GM12878 (cell line): ENCODE results near the gene MUSK. TPM values are rescaled to one million over a fixed set of nuclear protein-coding genes. Genes with fewer than 3 reads are reported as not detected.
"Not testable (repeated sequence)": the region's sequence is repeated elsewhere in the genome, so short reads cannot be mapped to it uniquely, and the experiment has no call there.

Experiments used
- ATAC-seq: fragments of 200-7000 bp; cut with Tn5 transposase; 3 replicates; pipeline ENCODE4 v1.9.1; 2020; ENCODE audit warnings: mild to moderate bottlenecking, moderate library complexity
- BruUV-seq: library from RNA; stranded (reverse); fragments of 400-500 nt; replicated peaks from 2 replicates; lab custom pipeline; 2021; lab: Mats Ljungman, UMichigan
- CTCF ChIA-PET: fragments of 300-600 bp; sonication (Branson Sonifier 250); formaldehyde crosslinking; extraction: SDS; loops from one replicate; lab custom pipeline; 2021; ENCODE audit warnings: inconsistent platforms; lab: Yijun Ruan, JAX
- POLR2A ChIA-PET: fragments of 350-600 bp; formaldehyde crosslinking; extraction: SDS; loops from one replicate; lab custom pipeline; 2021; ENCODE audit warnings: inconsistent platforms; lab: Charles Lee
- RAD21 ChIA-PET: fragments of 300-600 bp; sonication (Branson Sonifier 250); formaldehyde crosslinking; loops from one replicate; lab custom pipeline; 2023; ENCODE audit warnings: antibody characterized with exemption; ENCODE audit not compliant: unreplicated experiment; lab: Charles Lee
- SMC1A ChIA-PET: fragments of 300-600 bp; sonication (Branson Sonifier 250); formaldehyde crosslinking; loops from one replicate; lab custom pipeline; 2023; ENCODE audit not compliant: unreplicated experiment, uncharacterized antibody; lab: Charles Lee
- DNase-seq: peaks from one replicate; pipeline ENCODE4 v3.0.0-alpha.2; 2011; ENCODE audit warnings: low read depth, low spot score
- FAIRE-seq: peaks from 3 replicates; lab custom pipeline; 2011; peaks lifted over from hg19 to GRCh38; lab: Jason Lieb, UNC
- H2AFZ ChIP-seq: 2 replicates; pipeline ENCODE4 v1.6.0; 2011; ENCODE audit warnings: low read depth, low read length, control low read depth; ENCODE audit not compliant: control insufficient read depth
- H3K27ac ChIP-seq: 2 replicates; pipeline ENCODE4 v1.5.1; 2011; ENCODE audit warnings: control low read depth; ENCODE audit not compliant: control insufficient read depth, insufficient read depth
- H3K27me3 ChIP-seq, 2 experiments: replicated peaks in 1 of 2; 2 replicates each; pipeline versions ENCODE4 v1.6.0 to v1.6.1; 2011; ENCODE audit warnings: low read length in 1 of 2; ENCODE audit not compliant: control insufficient read depth in 2 of 2, insufficient read depth in 2 of 2
- H3K36me3 ChIP-seq, 2 experiments: 2 replicates each; pipeline ENCODE4 v1.5.1; 2011; ENCODE audit warnings: low read length in 1 of 2; ENCODE audit not compliant: control insufficient read depth in 2 of 2, insufficient read depth in 2 of 2
- H3K4me1 ChIP-seq: 2 replicates; pipeline ENCODE4 v1.6.1; 2011; ENCODE audit warnings: mild to moderate bottlenecking, low read length, moderate library complexity, mixed read lengths; ENCODE audit not compliant: control insufficient read depth, insufficient read depth
- H3K4me2 ChIP-seq: 2 replicates; pipeline ENCODE4 v1.6.0; 2011; ENCODE audit warnings: control low read depth; ENCODE audit not compliant: control insufficient read depth, insufficient read depth
- H3K4me3 ChIP-seq: fragments of 200-600 bp; sonication (generic); 2 replicates; pipeline ENCODE4 v1.5.1; 2016
- H3K79me2 ChIP-seq: 2 replicates; pipeline ENCODE4 v1.6.0; 2011; ENCODE audit warnings: low read length; ENCODE audit not compliant: control insufficient read depth, insufficient read depth
- H3K9ac ChIP-seq: 2 replicates; pipeline ENCODE4 v1.8.0; 2011; ENCODE audit warnings: low read length, control low read depth, mixed read lengths; ENCODE audit not compliant: control insufficient read depth, insufficient read depth
- H3K9me3 ChIP-seq: replicated peaks from 3 replicates; pipeline ENCODE4 v1.5.1; 2011; ENCODE audit warnings: mild to moderate bottlenecking, low read length; ENCODE audit not compliant: control insufficient read depth, insufficient read depth
- H4K20me1 ChIP-seq: 2 replicates; pipeline ENCODE4 v1.6.0; 2011; ENCODE audit not compliant: control insufficient read depth, insufficient read depth
- BCL3 ChIP-seq: IDR thresholded peaks from 2 replicates; pipeline ENCODE4 v1.6.1; 2011; ENCODE audit warnings: borderline replicate concordance, low read depth, mild to moderate bottlenecking, moderate library complexity, low read length; ENCODE audit not compliant: insufficient read depth, poor library complexity, severe bottlenecking
- CTCF ChIP-seq, 3 experiments: IDR thresholded peaks in 2 of 3; conservative IDR thresholded peaks in 1 of 3; 2 replicates each; pipeline ENCODE4 v1.5.1; 2011; ENCODE audit warnings: low read depth in 3 of 3, low read length in 3 of 3, mild to moderate bottlenecking in 3 of 3, control low read depth in 2 of 3, moderate library complexity in 2 of 3, inconsistent platforms in 1 of 3, mixed read lengths in 1 of 3; ENCODE audit not compliant: control insufficient read depth in 2 of 3, insufficient read depth in 1 of 3; ENCODE audit errors: extremely low read depth in 1 of 3
- IKZF2 ChIP-seq, 2 experiments: fragments of 450-650 bp; IDR thresholded peaks; 2 replicates each; pipeline ENCODE4 v1.6.1; 2017; ENCODE audit warnings: mild to moderate bottlenecking in 2 of 2, moderate library complexity in 2 of 2
- MXI1 ChIP-seq: fragments of 150-350 bp; IDR thresholded peaks from 2 replicates; pipeline ENCODE4 v1.6.1; 2011; ENCODE audit warnings: low read depth, mild to moderate bottlenecking, inconsistent platforms, low read length, improper control_type of control experiment
- POLR2A ChIP-seq: IDR thresholded peaks from 2 replicates; pipeline ENCODE4 v1.6.1; 2011; ENCODE audit warnings: low read depth, mild to moderate bottlenecking, low read length
- POU2F2 ChIP-seq: IDR thresholded peaks from 3 replicates; pipeline ENCODE4 v1.6.1; 2011; ENCODE audit warnings: low read depth, mild to moderate bottlenecking, low read length, borderline replicate concordance
- SIN3A ChIP-seq: IDR thresholded peaks from 2 replicates; pipeline ENCODE4 v1.6.1; 2012; ENCODE audit warnings: low read depth, low read length, improper control_type of control experiment
- SPI1 ChIP-seq: IDR thresholded peaks from 2 replicates; pipeline ENCODE4 v1.6.1; 2011; ENCODE audit warnings: low read depth, mild to moderate bottlenecking, low read length, moderate library complexity, borderline replicate concordance; ENCODE audit not compliant: insufficient read depth
- TAF1 ChIP-seq: IDR thresholded peaks from 2 replicates; pipeline ENCODE4 v1.6.1; 2011; ENCODE audit warnings: mild to moderate bottlenecking, low read depth, low read length, borderline replicate concordance
- WGBS: methylation state at CpG from one replicate; pipeline ENCODE4 v1.1.6; 2016; ENCODE audit warnings: low lambda C conversion rate; ENCODE audit not compliant: insufficient replicate concordance, insufficient coverage; ENCODE audit errors: missing lambda C conversion rate; 5-methylcytosine and 5-hydroxymethylcytosine counted together
- in situ Hi-C: fragments of 300-500 bp; cut with MboI; formaldehyde crosslinking; loops from 9 replicates; pipeline ENCODE4 v1.14.3; 2018; ENCODE audit warnings: mixed read lengths
- intact Hi-C: fragments of 100-400 bp; cut with micrococcal nuclease; formaldehyde crosslinking; loops from one replicate; pipeline ENCODE4 v1.14.2; 2022; ENCODE audit not compliant: unreplicated experiment
- polyA plus RNA-seq, 11 experiments: library from polyadenylated mRNA; depleted of rRNA in 4 of 11; unstranded in 6 of 11; stranded (reverse) in 5 of 11; fragments of >200 nt; fragmentation: Nextera tagmentation in 4 of 11; fragmentation: Illumina TruSeq in 1 of 11; extraction: Ambion mirVana in 4 of 11; extraction: Trizol in 1 of 11; gene quantifications; 1 replicate in 1 of 11; 2 replicates in 10 of 11; pipeline versions ENCODE4 v1.2.1 to v1.2.3, GENCODE V29; 2011 to 2016; ENCODE audit warnings: inconsistent platforms in 2 of 11, missing spikeins in 2 of 11, low read depth in 1 of 11
- total RNA-seq, 4 experiments: library from RNA; depleted of rRNA in 3 of 4; stranded (reverse); fragments of >200 nt in 3 of 4; fragmentation: Illumina TruSeq in 1 of 4; extraction: Trizol in 1 of 4; gene quantifications; 2 replicates each; pipeline versions ENCODE4 v1.2.1 to v1.2.3, GENCODE V29; 2013 to 2021

Gene MUSK
- total and polyA plus RNA-seq, 10 of the 15 experiments (the other 5 are each of a cell fraction or from before 2014, with no cell fraction given) = 0.04 to 0.19 (median 0.10) TPM; not detected in 5

- TF ChIP-seq BCL3 (no peak), POLR2A (no peak), IKZF2 (IDR thresholded peaks at IDR 0.05) (no peak), SPI1 (no peak)
Measured at GRCh38 chr9:110688329-110688728, 19.7 kb downstream of the MUSK start (continued).

GRCh38 chr9:110691002-110691549 lies 22.5 kb downstream of the MUSK start:
- no peak overlapping the region for H3K9ac ChIP-seq
- H3K27me3 ChIP-seq = no peaks in the 10 kb centered on the region
- in situ Hi-C loops = no loop called here
- no peaks in the 10 kb centered on the region for H3K4me1 ChIP-seq
- RAD21 ChIA-PET = no interaction called here
- CTCF ChIA-PET = no interaction called here
- no peaks in the 10 kb centered on the region for H3K36me3 ChIP-seq
- no peak overlapping the region for H3K27ac ChIP-seq
- no TSS peak for BruUV-seq
- H4K20me1 ChIP-seq = no peaks in the 10 kb centered on the region
- FAIRE-seq (no peak), ATAC-seq (no peak), DNase-seq (no peak)
- WGBS = 70% methylated on average over 5 of the region's 5 CpGs
- no peak for TF ChIP-seq TAF1
- no peak for TF ChIP-seq SIN3A
- no peak for TF ChIP-seq POU2F2
- no peak for TF ChIP-seq CTCF (IDR thresholded peaks at IDR 0.05 in 2 of 3, conservative IDR thresholded peaks at IDR 0.05 in 1 of 3; ENCODE audit: control insufficient read depth in 2 of 3, extremely low read depth in 1 of 3, insufficient read depth in 1 of 3, low read depth in 3 of 3, low read length in 3 of 3)
- no peak for TF ChIP-seq MXI1
- POLR2A ChIA-PET = no interaction called here
- intact Hi-C loops = loop anchor here (10.0 kb wide), 1 partner anchor 114 kb away; no protein-coding TSS in a partner anchor
- no peak overlapping the region for H3K4me2 ChIP-seq
- H3K79me2 ChIP-seq = no peaks in the 10 kb centered on the region
- no peak overlapping the region for H2AFZ ChIP-seq
- H3K9me3 ChIP-seq = no peaks in the 10 kb centered on the region
- SMC1A ChIA-PET = interaction anchor here (1.2 kb wide), 1 partner anchor 87 kb away, joined by 3 read pairs; no protein-coding TSS in a partner anchor
- H3K4me3 ChIP-seq = no peak overlapping the region

GRCh38 chr9:110695846-110696245 lies 27.3 kb downstream of the MUSK start:
- intact Hi-C loops = loop anchor here (10.0 kb wide), 1 partner anchor 109 kb away; no protein-coding TSS in a partner anchor
- CTCF ChIA-PET, SMC1A ChIA-PET, H4K20me1 ChIP-seq, H3K4me1 ChIP-seq, BruUV-seq, H3K27ac ChIP-seq, RAD21 ChIA-PET, H2AFZ ChIP-seq, ATAC-seq, H3K4me2 ChIP-seq, POLR2A ChIA-PET, H3K27me3 ChIP-seq, DNase-seq, FAIRE-seq, H3K9ac ChIP-seq, in situ Hi-C loops, H3K9me3 ChIP-seq, H3K4me3 ChIP-seq, H3K79me2 ChIP-seq, H3K36me3 ChIP-seq: not testable (repeated sequence)
- 39% methylated on average over 5 of the region's 5 CpGs for WGBS
